ENCODE results near the gene COL6A1. TPM values are rescaled to one million over a fixed set of nuclear protein-coding genes. Genes with fewer than 3 reads are reported as not detected.
A peak's percentile ranks its signal among the peaks of the same experiment; 100 is the strongest.

The COL6A1 gene
- total RNA-seq, 2 donors from 2014 or later: 814 to 1,189 TPM

- Histone ChIP-seq H3K27me3 (replicated peaks; ENCODE audit: insufficient read depth) (no peaks in the 10 kb centered on the region), H3K36me3 (no peaks in the 10 kb centered on the region), H3K4me3 (no peak overlapping the region), H3K27ac (no peak overlapping the region), H3K4me1 (ENCODE audit: control insufficient read depth in 1 of 2, low read depth in 2 of 2) (peaks cover 11 to 19% of the 10 kb centered on the region in 2 donors), H3K9me3 (no peaks in the 10 kb centered on the region)
- DNase-seq (ENCODE audit: low spot score): no peak
- ATAC-seq (ENCODE audit: insufficient number of reproducible peaks, low FRiP score, low read depth): no peak
- TF ChIP-seq, protein P1, sequence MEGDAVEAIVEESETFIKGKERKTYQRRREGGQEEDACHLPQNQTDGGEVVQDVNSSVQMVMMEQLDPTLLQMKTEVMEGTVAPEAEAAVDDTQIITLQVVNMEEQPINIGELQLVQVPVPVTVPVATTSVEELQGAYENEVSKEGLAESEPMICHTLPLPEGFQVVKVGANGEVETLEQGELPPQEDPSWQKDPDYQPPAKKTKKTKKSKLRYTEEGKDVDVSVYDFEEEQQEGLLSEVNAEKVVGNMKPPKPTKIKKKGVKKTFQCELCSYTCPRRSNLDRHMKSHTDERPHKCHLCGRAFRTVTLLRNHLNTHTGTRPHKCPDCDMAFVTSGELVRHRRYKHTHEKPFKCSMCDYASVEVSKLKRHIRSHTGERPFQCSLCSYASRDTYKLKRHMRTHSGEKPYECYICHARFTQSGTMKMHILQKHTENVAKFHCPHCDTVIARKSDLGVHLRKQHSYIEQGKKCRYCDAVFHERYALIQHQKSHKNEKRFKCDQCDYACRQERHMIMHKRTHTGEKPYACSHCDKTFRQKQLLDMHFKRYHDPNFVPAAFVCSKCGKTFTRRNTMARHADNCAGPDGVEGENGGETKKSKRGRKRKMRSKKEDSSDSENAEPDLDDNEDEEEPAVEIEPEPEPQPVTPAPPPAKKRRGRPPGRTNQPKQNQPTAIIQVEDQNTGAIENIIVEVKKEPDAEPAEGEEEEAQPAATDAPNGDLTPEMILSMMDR (IDR thresholded peaks at IDR 0.05): no peak
Observed at GRCh38 chr21:46024141-46024540, 42.6 kb downstream of the COL6A1 start.

- DNase-seq (ENCODE audit: low spot score) (no peak), ATAC-seq (ENCODE audit: insufficient number of reproducible peaks, low FRiP score, low read depth) (no peak)
- no peaks in the 10 kb centered on the region for H3K9me3 ChIP-seq
- H3K4me3 ChIP-seq: no peak overlapping the region
- no peak overlapping the region for H3K27ac ChIP-seq
- TF ChIP-seq, protein P1 (IDR thresholded peaks at IDR 0.05): no peak
- H3K27me3 ChIP-seq (replicated peaks; ENCODE audit: insufficient read depth): no peaks in the 10 kb centered on the region
- no peaks in the 10 kb centered on the region for H3K36me3 ChIP-seq
- peaks cover 11 to 19% of the 10 kb centered on the region in 2 donors for H3K4me1 ChIP-seq (ENCODE audit: control insufficient read depth in 1 of 2, low read depth in 2 of 2)
Observed at GRCh38 chr21:46025113-46025770, 43.7 kb downstream of the COL6A1 start.

GRCh38 chr21:46027851-46028493 is 46.4 kb downstream of the COL6A1 start:
- H3K4me1 ChIP-seq (ENCODE audit: control insufficient read depth in 1 of 2, low read depth in 2 of 2): peaks cover 11 to 19% of the 10 kb centered on the region in 2 donors
- DNase-seq (ENCODE audit: low spot score) (no peak), ATAC-seq (ENCODE audit: insufficient number of reproducible peaks, low FRiP score, low read depth) (no peak)
- H3K36me3 ChIP-seq: no peaks in the 10 kb centered on the region
- H3K9me3 ChIP-seq: no peaks in the 10 kb centered on the region
- peak overlapping the region; percentile 18 to 51 for H3K27ac ChIP-seq
- TF ChIP-seq, protein P1 (IDR thresholded peaks at IDR 0.05): no peak
- H3K4me3 ChIP-seq: no peak overlapping the region
- H3K27me3 ChIP-seq (replicated peaks; ENCODE audit: insufficient read depth): no peaks in the 10 kb centered on the region

- Histone ChIP-seq H3K9me3 (no peaks in the 10 kb centered on the region), H3K27me3 (replicated peaks; ENCODE audit: insufficient read depth) (no peaks in the 10 kb centered on the region), H3K4me3 (no peak overlapping the region), H3K36me3 (no peaks in the 10 kb centered on the region), H3K27ac (peak overlapping the region; percentile 18 to 51), H3K4me1 (ENCODE audit: control insufficient read depth in 1 of 2, low read depth in 2 of 2) (peaks cover 11 to 19% of the 10 kb centered on the region in 2 donors)
- TF ChIP-seq, protein P1 (IDR thresholded peaks at IDR 0.05): no peak
- ATAC-seq (ENCODE audit: insufficient number of reproducible peaks, low FRiP score, low read depth) (no peak), DNase-seq (ENCODE audit: low spot score) (no peak)
Observed at GRCh38 chr21:46028573-46029091, 47.1 kb downstream of the COL6A1 start.

DNA sequence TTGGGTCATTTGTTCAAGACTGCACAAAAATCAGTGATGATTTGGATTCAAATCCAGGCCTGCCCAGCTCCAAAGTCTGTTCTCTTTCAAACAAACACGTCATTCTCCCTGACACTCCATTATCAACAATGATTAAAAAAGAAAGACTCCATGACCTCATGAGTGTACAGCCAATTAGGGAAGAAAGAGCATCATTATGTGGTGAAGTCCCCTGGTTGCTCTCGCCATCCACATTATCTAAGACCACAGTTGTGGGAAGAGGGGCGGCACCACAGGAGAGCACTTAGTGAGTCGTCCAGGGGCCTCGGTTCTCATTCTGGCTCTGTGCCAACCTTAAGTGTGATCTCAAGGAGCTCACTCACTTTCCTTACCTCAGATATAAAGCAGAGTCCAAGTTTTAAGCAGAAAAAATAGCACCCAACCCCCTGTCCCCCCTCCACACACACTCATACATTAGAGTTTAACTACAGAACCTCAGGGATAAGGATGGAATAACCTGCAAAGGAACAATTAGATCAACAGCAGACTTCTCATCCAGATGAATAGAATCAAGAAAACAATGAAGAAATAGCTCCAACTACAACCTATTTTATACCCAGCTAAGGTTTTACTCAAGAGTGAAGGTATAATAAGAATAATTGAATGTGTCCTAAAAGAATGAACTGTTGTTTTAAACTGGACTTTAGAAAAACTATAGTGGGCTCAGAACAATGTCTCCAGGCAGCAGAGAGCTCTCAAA is 47.8 kb downstream of the COL6A1 start:
- Histone ChIP-seq H3K36me3 (no peaks in the 10 kb centered on the region), H3K27ac (no peak overlapping the region), H3K27me3 (replicated peaks; ENCODE audit: insufficient read depth) (no peaks in the 10 kb centered on the region), H3K4me1 (ENCODE audit: control insufficient read depth in 1 of 2, low read depth in 2 of 2) (peaks cover 11 to 19% of the 10 kb centered on the region in 2 donors), H3K4me3 (no peak overlapping the region), H3K9me3 (no peaks in the 10 kb centered on the region)
- TF ChIP-seq, protein P1 (IDR thresholded peaks at IDR 0.05): no peak
- ATAC-seq (ENCODE audit: insufficient number of reproducible peaks, low FRiP score, low read depth): no peak
- no peak for DNase-seq (ENCODE audit: low spot score)

Data from thoracic aorta (tissue), 2 donors.